ENCODE measurements around the gene DOCK4.

The DOCK4 gene

DNA sequence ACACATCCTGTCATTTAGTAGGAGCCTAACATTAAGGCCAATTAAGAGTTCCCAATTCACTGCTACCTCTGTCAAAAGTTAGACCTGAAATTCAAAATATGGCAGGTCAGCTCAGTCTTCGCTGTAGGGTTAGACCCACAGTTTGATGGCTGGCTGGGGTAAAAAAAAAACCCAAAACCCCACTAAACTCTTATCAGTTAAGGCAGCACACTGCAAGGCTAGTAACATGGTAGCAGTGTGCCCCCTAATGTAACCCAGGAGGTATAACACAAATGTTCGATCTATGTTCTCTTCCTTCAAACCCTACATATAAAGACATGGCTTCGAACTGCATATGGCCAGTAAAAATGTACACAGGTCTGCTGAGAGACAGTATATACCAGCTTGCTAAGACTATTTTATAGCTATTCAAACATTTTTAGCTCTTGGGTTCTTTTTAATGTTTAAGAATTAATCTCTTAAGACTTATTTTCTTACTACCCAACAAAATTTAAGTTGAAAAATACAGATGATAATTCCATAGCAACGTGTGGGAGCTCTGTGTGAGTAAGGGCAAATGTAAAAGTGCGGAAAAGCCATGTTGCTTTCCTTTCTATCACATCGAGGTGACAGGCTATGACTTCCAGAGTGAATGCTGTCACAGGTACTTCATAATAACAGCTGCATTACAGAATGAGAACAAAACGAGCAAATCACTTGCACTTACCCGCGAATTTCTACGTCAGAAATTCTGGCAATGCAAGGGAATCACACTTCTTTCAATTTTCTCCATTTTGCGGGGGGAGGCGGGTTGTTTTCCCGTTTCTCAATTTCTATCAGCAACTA is 475.5 kb downstream of the DOCK4 start:
- Histone ChIP-seq H3K4me3 (ENCODE audit: severe bottlenecking) (no peak overlapping the region), H3K4me1 (ENCODE audit: insufficient read depth, poor library complexity, severe bottlenecking) (no peaks in the 10 kb centered on the region), H3K27ac (ENCODE audit: poor library complexity, severe bottlenecking) (no peak overlapping the region), H3K36me3 (ENCODE audit: low read depth) (peaks cover 11% of the 10 kb centered on the region), H3K27me3 (ENCODE audit: insufficient read depth, poor library complexity, severe bottlenecking) (no peaks in the 10 kb centered on the region), H3K9me3 (ENCODE audit: severe bottlenecking) (no peaks in the 10 kb centered on the region)
- ATAC-seq (ENCODE audit: low read depth) (no peak), DNase-seq (ENCODE audit: low spot score) (no peak)
- TF ChIP-seq CTCF (IDR thresholded peaks at IDR 0.05; ENCODE audit: poor library complexity, severe bottlenecking) = peak; percentile 31

- no peaks in the 10 kb centered on the region for H3K9me3 ChIP-seq (ENCODE audit: severe bottlenecking)
- no peaks in the 10 kb centered on the region for H3K27me3 ChIP-seq (ENCODE audit: insufficient read depth, poor library complexity, severe bottlenecking)
- no peak overlapping the region for H3K27ac ChIP-seq (ENCODE audit: poor library complexity, severe bottlenecking)
- H3K36me3 ChIP-seq (ENCODE audit: low read depth) = peaks cover 5% of the 10 kb centered on the region
- no peak overlapping the region for H3K4me3 ChIP-seq (ENCODE audit: severe bottlenecking)
- no peaks in the 10 kb centered on the region for H3K4me1 ChIP-seq (ENCODE audit: insufficient read depth, poor library complexity, severe bottlenecking)
- ATAC-seq (ENCODE audit: low read depth) (no peak), DNase-seq (ENCODE audit: low spot score) (no peak)
- TF ChIP-seq CTCF (IDR thresholded peaks at IDR 0.05; ENCODE audit: poor library complexity, severe bottlenecking) = no peak
These were observed 476.1 kb downstream of the DOCK4 start for GRCh38 chr7:111730057-111730456.

DNA sequence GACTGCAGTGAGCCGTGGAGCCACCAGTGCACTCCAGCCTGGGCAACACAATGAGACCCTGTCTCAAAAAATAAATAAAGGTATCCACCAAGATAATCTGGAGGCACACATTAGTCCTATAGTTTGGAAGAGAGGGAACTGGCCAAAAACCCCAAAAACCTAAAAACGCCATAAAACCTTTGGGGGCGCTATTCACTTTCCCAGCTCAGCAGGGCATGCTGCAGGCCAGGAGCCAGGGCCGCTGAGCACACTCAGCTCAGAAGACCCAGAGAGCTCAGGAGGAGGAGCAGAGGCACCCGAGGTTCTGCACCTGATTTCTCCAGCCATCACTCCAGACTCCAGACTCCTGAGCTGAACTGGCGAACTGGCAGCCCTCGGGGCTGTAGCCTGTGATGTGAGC is 476.7 kb downstream of the DOCK4 start:
- Histone ChIP-seq H3K27ac (ENCODE audit: poor library complexity, severe bottlenecking) (no peak overlapping the region), H3K9me3 (ENCODE audit: severe bottlenecking) (no peaks in the 10 kb centered on the region), H3K4me1 (ENCODE audit: insufficient read depth, poor library complexity, severe bottlenecking) (no peaks in the 10 kb centered on the region), H3K4me3 (ENCODE audit: severe bottlenecking) (no peak overlapping the region), H3K27me3 (ENCODE audit: insufficient read depth, poor library complexity, severe bottlenecking) (no peaks in the 10 kb centered on the region), H3K36me3 (ENCODE audit: low read depth) (no peaks in the 10 kb centered on the region)
- DNase-seq (ENCODE audit: low spot score) = no peak
- no peak for TF ChIP-seq CTCF (IDR thresholded peaks at IDR 0.05; ENCODE audit: poor library complexity, severe bottlenecking)
- no peak for ATAC-seq (ENCODE audit: low read depth)

DNA sequence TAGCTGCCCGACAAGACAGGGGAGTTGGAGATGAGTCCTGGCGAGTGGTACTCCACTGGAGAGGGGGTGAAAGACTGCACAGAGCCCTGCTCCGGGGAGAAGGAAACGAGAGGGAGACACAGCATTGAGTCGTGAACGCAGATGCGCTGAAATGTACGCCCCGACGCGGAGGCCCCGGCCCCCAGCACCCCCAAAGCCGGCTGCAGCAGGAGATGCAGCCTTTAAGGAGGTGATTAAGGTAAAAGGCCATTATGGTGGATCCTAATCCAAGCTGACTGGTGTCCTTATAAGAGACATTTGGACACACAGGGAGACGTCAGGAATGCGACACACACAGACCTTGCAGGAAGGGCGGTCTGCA is 477.6 kb downstream of the DOCK4 start:
- Histone ChIP-seq H3K9me3 (ENCODE audit: severe bottlenecking) (no peaks in the 10 kb centered on the region), H3K4me1 (ENCODE audit: insufficient read depth, poor library complexity, severe bottlenecking) (no peaks in the 10 kb centered on the region), H3K36me3 (ENCODE audit: low read depth) (no peaks in the 10 kb centered on the region), H3K4me3 (ENCODE audit: severe bottlenecking) (no peak overlapping the region), H3K27ac (ENCODE audit: poor library complexity, severe bottlenecking) (no peak overlapping the region), H3K27me3 (ENCODE audit: insufficient read depth, poor library complexity, severe bottlenecking) (no peaks in the 10 kb centered on the region)
- ATAC-seq (ENCODE audit: low read depth) = no peak
- no peak for TF ChIP-seq CTCF (IDR thresholded peaks at IDR 0.05; ENCODE audit: poor library complexity, severe bottlenecking)
- no peak for DNase-seq (ENCODE audit: low spot score)

DNA sequence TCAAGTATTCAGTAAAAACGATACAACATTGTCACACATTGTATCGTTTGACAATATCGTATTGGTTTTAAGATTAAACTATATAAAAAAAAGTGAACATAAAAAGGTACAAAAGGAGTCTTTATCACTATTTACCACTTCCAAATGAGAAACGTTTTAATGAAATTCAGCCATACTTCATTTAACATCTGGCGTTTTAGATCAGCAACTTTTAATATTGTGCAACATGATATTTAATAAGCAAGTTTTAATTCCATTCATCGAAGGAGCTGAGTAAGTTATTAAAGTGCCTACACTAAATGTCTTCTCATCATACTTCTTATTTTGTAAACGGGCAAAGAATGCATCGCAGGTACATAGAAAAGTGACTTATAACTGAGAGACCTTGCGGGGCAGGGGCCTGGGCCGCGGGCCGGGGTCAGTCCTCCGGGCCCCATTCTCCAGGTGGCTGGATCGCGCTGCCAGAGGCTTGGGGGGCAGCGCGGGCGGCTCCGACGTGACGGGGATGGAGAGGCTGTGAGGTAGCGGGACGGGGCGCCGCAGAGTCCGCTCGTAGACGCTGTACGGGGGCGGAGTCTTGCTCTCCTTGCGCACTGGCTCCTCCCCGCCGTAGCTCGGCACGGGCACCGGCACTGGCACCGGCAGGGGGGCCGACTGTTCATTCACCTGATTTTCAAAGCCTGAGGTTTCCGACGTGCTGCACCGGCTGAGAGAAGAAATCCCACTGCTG is 478.1 kb downstream of the DOCK4 start:
- Histone ChIP-seq H3K27ac (ENCODE audit: poor library complexity, severe bottlenecking) (no peak overlapping the region), H3K4me3 (ENCODE audit: severe bottlenecking) (no peak overlapping the region), H3K36me3 (ENCODE audit: low read depth) (no peaks in the 10 kb centered on the region), H3K27me3 (ENCODE audit: insufficient read depth, poor library complexity, severe bottlenecking) (no peaks in the 10 kb centered on the region), H3K4me1 (ENCODE audit: insufficient read depth, poor library complexity, severe bottlenecking) (no peaks in the 10 kb centered on the region), H3K9me3 (ENCODE audit: severe bottlenecking) (no peaks in the 10 kb centered on the region)
- DNase-seq (ENCODE audit: low spot score) (no peak), ATAC-seq (ENCODE audit: low read depth) (no peak)
- no peak for TF ChIP-seq CTCF (IDR thresholded peaks at IDR 0.05; ENCODE audit: poor library complexity, severe bottlenecking)

All from RWPE2 (cell line).